ENCODE measurements around the gene PSEN2. TPM values are rescaled to one million over a fixed set of nuclear protein-coding genes. Genes with fewer than 3 reads are reported as not detected.
A peak's percentile ranks its signal among the peaks of the same experiment; 100 is the strongest.

PSEN2 gene
- total and polyA plus RNA-seq, 9 of the 15 experiments (the other 6 are each of a cell fraction or from before 2014, with no cell fraction given), result 2.3 to 21.5 (median 13.7) TPM

DNA sequence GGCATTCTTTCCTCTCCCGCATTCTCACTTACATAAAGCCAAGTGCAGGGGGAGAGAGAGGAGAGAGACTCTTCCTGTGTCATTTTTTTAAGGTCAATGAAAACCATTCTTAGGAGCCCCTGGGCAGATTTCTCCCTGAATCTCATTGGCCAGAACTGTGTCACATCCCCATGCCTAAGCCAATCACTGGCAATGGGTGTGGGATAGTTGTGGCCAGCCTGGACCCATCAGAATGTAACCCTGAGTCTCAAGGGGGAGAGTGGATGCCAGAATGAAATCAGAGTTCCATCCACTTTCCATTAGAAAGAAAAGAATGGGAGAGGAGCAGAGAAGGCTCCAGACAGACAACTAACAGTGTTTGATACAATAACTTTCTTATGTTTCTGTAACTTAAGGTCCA, 38.5 kb downstream of the PSEN2 start:
- no TSS peak for BruUV-seq (replicated peaks)
- Histone ChIP-seq H3K36me3 (ENCODE audit: control insufficient read depth, insufficient read depth, low read length) (no peaks in the 10 kb centered on the region), H3K9me3 (replicated peaks; ENCODE audit: control insufficient read depth, insufficient read depth, low read depth, low read length) (no peaks in the 10 kb centered on the region), H3K4me1 (replicated peaks in 1 of 2; ENCODE audit: control insufficient read depth in 2 of 2, insufficient read depth in 2 of 2, low read length in 2 of 2) (no peaks in the 10 kb centered on the region), H3K79me2 (ENCODE audit: control insufficient read depth, insufficient read depth, low read length) (no peaks in the 10 kb centered on the region), H3K27ac (ENCODE audit: extremely low read depth, low read depth, low read length) (no peak overlapping the region), H3K27me3 (ENCODE audit: control insufficient read depth in 2 of 2, insufficient read depth in 2 of 2, low read length in 2 of 2) (no peaks in the 10 kb centered on the region), H3K9ac (ENCODE audit: insufficient read depth in 1 of 2, low read depth in 2 of 2, low read length in 2 of 2) (no peak overlapping the region), H4K20me1 (replicated peaks; ENCODE audit: control insufficient read depth, insufficient read depth, low read length) (no peaks in the 10 kb centered on the region), H3K4me2 (ENCODE audit: insufficient read depth, low read length) (no peak overlapping the region), H3K9me1 (ENCODE audit: control insufficient read depth, insufficient read depth, low read length) (no peaks in the 10 kb centered on the region), H3K4me3 (no peak overlapping the region), H2AFZ (ENCODE audit: low read depth, low read length) (no peak overlapping the region)
- TF ChIP-seq, protein P1, sequence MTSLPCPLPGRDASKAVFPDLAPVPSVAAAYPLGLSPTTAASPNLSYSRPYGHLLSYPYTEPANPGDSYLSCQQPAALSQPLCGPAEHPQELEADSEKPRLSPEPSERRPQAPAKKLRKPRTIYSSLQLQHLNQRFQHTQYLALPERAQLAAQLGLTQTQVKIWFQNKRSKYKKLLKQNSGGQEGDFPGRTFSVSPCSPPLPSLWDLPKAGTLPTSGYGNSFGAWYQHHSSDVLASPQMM (CRISPR knock-in tag; IDR thresholded peaks at IDR 0.05), result no peak
- peak; percentile 63 for TF ChIP-seq NFYB (IDR thresholded peaks at IDR 0.05; ENCODE audit: extremely low read depth, insufficient read length)
- FAIRE-seq, result no peak
- WGBS (ENCODE audit: insufficient coverage, low coverage, missing lambda C conversion rate), result 55% methylated on average over 1 of the region's 1 CpG
- in situ Hi-C loops (cut with MboI), result no loop called here
- CTCF ChIA-PET (ENCODE audit: low intra/inter-chr PET ratio), result no interaction called here
- intact Hi-C loops (cut with micrococcal nuclease), result no loop called here
- DNase-seq (ENCODE audit: extremely low read depth in 1 of 4, low spot score in 3 of 4), result peak in 1 of 4 experiments; percentile 30
- POLR2A ChIA-PET, result interaction anchor here (0.8 kb wide), 1 partner anchor 523 kb away, joined by 3 read pairs; no protein-coding TSS in a partner anchor
- peak; percentile 39; the same call in 1 of the 3 replicates for ATAC-seq

DNA sequence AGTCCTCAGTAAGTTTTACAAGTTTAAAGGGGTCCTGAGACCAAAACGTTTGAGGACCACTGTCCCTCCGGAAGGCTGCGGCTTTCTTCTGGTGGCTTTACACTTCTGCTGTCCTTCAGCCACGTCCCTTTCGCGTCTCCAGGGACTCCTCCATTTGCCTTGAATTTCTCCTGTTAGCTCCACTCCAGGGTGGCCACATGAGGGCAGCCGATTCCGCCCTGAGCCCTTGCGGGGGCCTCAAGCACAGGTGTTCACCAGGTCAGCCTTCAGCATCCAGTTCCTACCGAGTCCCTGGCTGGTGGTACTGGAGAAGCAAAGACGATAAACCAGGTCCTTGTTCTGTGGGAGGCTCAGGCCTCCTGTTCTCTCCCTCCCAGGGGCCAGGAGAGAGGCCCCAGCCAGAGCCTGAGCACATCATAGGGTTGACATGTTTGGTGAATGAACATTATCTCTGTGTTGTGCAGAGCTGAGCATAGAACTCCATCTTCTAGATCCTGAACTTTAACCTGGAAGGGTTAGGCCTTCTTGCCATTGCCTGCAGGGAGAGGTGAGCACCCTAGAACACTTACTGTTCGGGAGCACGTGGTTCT, 42.3 kb downstream of the PSEN2 start:
- Histone ChIP-seq H3K4me2 (ENCODE audit: insufficient read depth, low read length) (no peak overlapping the region), H4K20me1 (replicated peaks; ENCODE audit: control insufficient read depth, insufficient read depth, low read length) (no peaks in the 10 kb centered on the region), H3K79me2 (ENCODE audit: control insufficient read depth, insufficient read depth, low read length) (no peaks in the 10 kb centered on the region), H3K9me3 (replicated peaks; ENCODE audit: control insufficient read depth, insufficient read depth, low read depth, low read length) (no peaks in the 10 kb centered on the region), H3K27me3 (ENCODE audit: control insufficient read depth in 2 of 2, insufficient read depth in 2 of 2, low read length in 2 of 2) (no peaks in the 10 kb centered on the region), H2AFZ (ENCODE audit: low read depth, low read length) (peak overlapping the region; percentile 78), H3K27ac (ENCODE audit: extremely low read depth, low read depth, low read length) (no peak overlapping the region), H3K9ac (ENCODE audit: insufficient read depth in 1 of 2, low read depth in 2 of 2, low read length in 2 of 2) (peak overlapping the region; percentile 28 to 33; a peak in 1 of 4 replicates), H3K36me3 (ENCODE audit: control insufficient read depth, insufficient read depth, low read length) (no peaks in the 10 kb centered on the region), H3K4me1 (replicated peaks in 1 of 2; ENCODE audit: control insufficient read depth in 2 of 2, insufficient read depth in 2 of 2, low read length in 2 of 2) (peaks cover 0 to 6% of the 10 kb centered on the region in 2 experiments; a peak in 2 of 5 replicates), H3K4me3 (no peak overlapping the region), H3K9me1 (ENCODE audit: control insufficient read depth, insufficient read depth, low read length) (no peaks in the 10 kb centered on the region)
- 36% methylated on average over 13 of the region's 13 CpGs for WGBS (ENCODE audit: insufficient coverage, low coverage, missing lambda C conversion rate)
- in situ Hi-C loops (cut with MboI), result loop anchor here (10.0 kb wide), 1 partner anchor 522 kb away; no protein-coding TSS in a partner anchor
- ATAC-seq, result peak; percentile 98
- ChIA-PET POLR2A (interaction anchor here (0.6 to 1.7 kb wide), 9 partner anchors 9 to 515 kb away, joined by 3 to 6 read pairs (median 3); no protein-coding TSS in a partner anchor), CTCF (ENCODE audit: low intra/inter-chr PET ratio) (interaction anchor here (0.8 to 2.0 kb wide), 2 partner anchors 525 to 569 kb away, joined by 3 to 12 read pairs; no protein-coding TSS in a partner anchor)
- no TSS peak for BruUV-seq (replicated peaks)
- intact Hi-C loops (cut with micrococcal nuclease), result loop anchor here (1.0 to 10.0 kb wide), 2 partner anchors 312 to 525 kb away; no protein-coding TSS in a partner anchor
- FAIRE-seq, result peak; percentile 85
- peak; percentile 64 to 81 (median 73) for DNase-seq (ENCODE audit: extremely low read depth in 1 of 4, low spot score in 3 of 4)
- peak; percentile 20 for TF ChIP-seq EGR1 (conservative IDR thresholded peaks at IDR 0.05)
- no peak for TF ChIP-seq ZBTB7A (IDR thresholded peaks at IDR 0.05; ENCODE audit: borderline replicate concordance, control insufficient read depth, low read depth, low read length)
- TF ChIP-seq TOE1 (IDR thresholded peaks at IDR 0.05; ENCODE audit: borderline replicate concordance), result no peak
- no peak for TF ChIP-seq TOE1 (CRISPR knock-in tag; IDR thresholded peaks at IDR 0.05; ENCODE audit: borderline replicate concordance, low read depth)
- TF ChIP-seq PHF20 (IDR thresholded peaks at IDR 0.05; ENCODE audit: partially characterized antibody), result no peak
- no peak for TF ChIP-seq ZKSCAN1 (IDR thresholded peaks at IDR 0.05; ENCODE audit: low read depth, low read length)
- TF ChIP-seq ATF7 (IDR thresholded peaks at IDR 0.05), result peak; percentile 30; the same call in 1 of the 2 replicates
- TF ChIP-seq RB1 (IDR thresholded peaks at IDR 0.05; ENCODE audit: low read depth), result peak; percentile 61; the same call in 1 of the 2 replicates
- TF ChIP-seq RBM14 (IDR thresholded peaks at IDR 0.05; ENCODE audit: borderline replicate concordance, insufficient read depth, low read depth, low read length), result no peak
- TF ChIP-seq SMC3 (conservative IDR thresholded peaks at IDR 0.05; ENCODE audit: insufficient read depth, low read depth, low read length), result peak; percentile 77
- no peak for TF ChIP-seq TRIM28 (IDR thresholded peaks at IDR 0.05)
- peak; percentile 72 for TF ChIP-seq STAG1 (CRISPR knock-in tag; IDR thresholded peaks at IDR 0.05; ENCODE audit: borderline replicate concordance)
